Adrenal gland (tissue), 5 donors: ENCODE measurements around the gene PRKD1.

Source experiments
- POLR2A ChIP-seq, 2 donors: fragments of 450-650 bp; IDR thresholded peaks; one replicate each; pipeline ENCODE4 v1.6.1; 2017; ENCODE audit warnings: antibody characterized with exemption in 2 of 2, mild to moderate bottlenecking in 2 of 2, moderate library complexity in 1 of 2
- TF ChIP-seq, protein P1 (sequence below), 6 experiments: fragments of 450-650 bp in 4 of 6; fragments of 200-600 bp in 2 of 6; sonication (generic) in 1 of 6; IDR thresholded peaks; 1 replicate in 5 of 6; 2 replicates in 1 of 6; pipeline versions ENCODE4 v1.5.1 to v1.8.0; 2016 to 2021; ENCODE audit warnings: antibody characterized with exemption in 6 of 6, mild to moderate bottlenecking in 2 of 6, moderate library complexity in 1 of 6
- donor health status: DM: no; HTN: no; CAD: no.

DNA sequence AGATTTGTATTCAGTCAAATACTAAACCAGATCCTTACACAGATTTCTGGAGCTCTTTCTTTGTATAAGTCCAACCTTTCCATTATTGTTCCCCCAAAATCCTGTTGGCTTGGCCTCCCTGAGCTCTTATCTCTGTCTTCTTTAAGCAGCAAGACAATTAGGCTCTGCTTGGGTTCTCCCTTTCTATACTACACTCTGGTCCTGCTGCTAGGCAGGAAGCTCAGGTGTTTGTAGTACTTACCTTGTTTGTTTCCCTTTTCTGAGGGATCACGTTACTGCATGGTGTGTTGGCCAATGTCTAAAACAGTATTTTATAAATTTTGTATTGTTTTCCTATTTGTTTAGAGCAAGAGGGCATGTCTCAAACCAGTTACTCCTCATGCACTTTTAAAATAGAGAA, 192.9 kb downstream of the PRKD1 start:
- TF ChIP-seq, protein P1, sequence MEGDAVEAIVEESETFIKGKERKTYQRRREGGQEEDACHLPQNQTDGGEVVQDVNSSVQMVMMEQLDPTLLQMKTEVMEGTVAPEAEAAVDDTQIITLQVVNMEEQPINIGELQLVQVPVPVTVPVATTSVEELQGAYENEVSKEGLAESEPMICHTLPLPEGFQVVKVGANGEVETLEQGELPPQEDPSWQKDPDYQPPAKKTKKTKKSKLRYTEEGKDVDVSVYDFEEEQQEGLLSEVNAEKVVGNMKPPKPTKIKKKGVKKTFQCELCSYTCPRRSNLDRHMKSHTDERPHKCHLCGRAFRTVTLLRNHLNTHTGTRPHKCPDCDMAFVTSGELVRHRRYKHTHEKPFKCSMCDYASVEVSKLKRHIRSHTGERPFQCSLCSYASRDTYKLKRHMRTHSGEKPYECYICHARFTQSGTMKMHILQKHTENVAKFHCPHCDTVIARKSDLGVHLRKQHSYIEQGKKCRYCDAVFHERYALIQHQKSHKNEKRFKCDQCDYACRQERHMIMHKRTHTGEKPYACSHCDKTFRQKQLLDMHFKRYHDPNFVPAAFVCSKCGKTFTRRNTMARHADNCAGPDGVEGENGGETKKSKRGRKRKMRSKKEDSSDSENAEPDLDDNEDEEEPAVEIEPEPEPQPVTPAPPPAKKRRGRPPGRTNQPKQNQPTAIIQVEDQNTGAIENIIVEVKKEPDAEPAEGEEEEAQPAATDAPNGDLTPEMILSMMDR (IDR thresholded peaks at IDR 0.05): no peak
- TF ChIP-seq POLR2A (IDR thresholded peaks at IDR 0.05): no peak
